ENCODE data around the gene FNDC4. TPM values are rescaled to one million over a fixed set of nuclear protein-coding genes. Genes with fewer than 3 reads are reported as not detected.

The FNDC4 gene
- polyA plus RNA-seq, 1 donor from 2014 or later: 68.2 TPM

- TF ChIP-seq REST (IDR thresholded peaks at IDR 0.05; ENCODE audit: borderline replicate concordance) (no peak), SMC3 (conservative IDR thresholded peaks at IDR 0.05; ENCODE audit: poor library complexity) (no peak), TAF1 (IDR thresholded peaks at IDR 0.05; ENCODE audit: low read depth) (no peak)
These were observed 46.6 kb downstream of the FNDC4 start (continued) for GRCh38 chr2:27448381-27448780.

- Histone ChIP-seq H3K79me2 (replicated peaks; ENCODE audit: insufficient read depth, low read length) (no peaks in the 10 kb centered on the region), H3K9me3 (ENCODE audit: low read length) (no peaks in the 10 kb centered on the region), H3K27ac (ENCODE audit: low read length) (no peak overlapping the region), H3K9me2 (ENCODE audit: insufficient read depth, low read length) (no peaks in the 10 kb centered on the region), H2AFZ (ENCODE audit: low read depth, low read length) (no peak overlapping the region), H3K36me3 (ENCODE audit: insufficient read depth, low read length) (no peaks in the 10 kb centered on the region), H3K4me2 (ENCODE audit: low read length) (no peak overlapping the region), H3K27me3 (ENCODE audit: insufficient read depth, low read depth, low read length) (no peaks in the 10 kb centered on the region), H4K20me1 (ENCODE audit: insufficient read depth) (no peaks in the 10 kb centered on the region), H3K4me3 (ENCODE audit: low read length) (no peak overlapping the region), H3K9ac (ENCODE audit: low read length) (no peak overlapping the region), H3F3A (ENCODE audit: insufficient read depth, low read length, poor library complexity, severe bottlenecking) (no peaks in the 10 kb centered on the region)
- no peak for TF ChIP-seq TAF1 (IDR thresholded peaks at IDR 0.05; ENCODE audit: low read depth)
- TF ChIP-seq SMC3 (conservative IDR thresholded peaks at IDR 0.05; ENCODE audit: poor library complexity): no peak
- no peak for TF ChIP-seq EP300 (conservative IDR thresholded peaks at IDR 0.05; ENCODE audit: poor library complexity, severe bottlenecking)
- TF ChIP-seq REST (IDR thresholded peaks at IDR 0.05; ENCODE audit: borderline replicate concordance): no peak
- no peak for TF ChIP-seq EZH2 (IDR thresholded peaks at IDR 0.05; ENCODE audit: borderline replicate concordance, insufficient read depth, low read length, poor library complexity, severe bottlenecking)
- no peak for TF ChIP-seq RAD21 (conservative IDR thresholded peaks at IDR 0.05)
These were observed 48.9 kb downstream of the FNDC4 start for GRCh38 chr2:27446057-27446456.

- TF ChIP-seq EP300 (conservative IDR thresholded peaks at IDR 0.05; ENCODE audit: poor library complexity, severe bottlenecking) (no peak), EZH2 (IDR thresholded peaks at IDR 0.05; ENCODE audit: borderline replicate concordance, insufficient read depth, low read length, poor library complexity, severe bottlenecking) (no peak), MXI1 (conservative IDR thresholded peaks at IDR 0.05; ENCODE audit: poor library complexity, severe bottlenecking) (no peak), CTCF (IDR thresholded peaks at IDR 0.05; ENCODE audit: poor library complexity, severe bottlenecking) (no peak), SMC3 (conservative IDR thresholded peaks at IDR 0.05; ENCODE audit: poor library complexity) (no peak), RAD21 (conservative IDR thresholded peaks at IDR 0.05) (no peak), REST (IDR thresholded peaks at IDR 0.05; ENCODE audit: borderline replicate concordance) (no peak), POLR2AphosphoS5 (IDR thresholded peaks at IDR 0.05) (no peak), TAF1 (IDR thresholded peaks at IDR 0.05; ENCODE audit: low read depth) (no peak)
- Histone ChIP-seq H3F3A (ENCODE audit: insufficient read depth, low read length, poor library complexity, severe bottlenecking) (no peaks in the 10 kb centered on the region), H3K27me3 (ENCODE audit: insufficient read depth, low read depth, low read length) (no peaks in the 10 kb centered on the region), H3K36me3 (ENCODE audit: insufficient read depth, low read length) (no peaks in the 10 kb centered on the region), H3K79me2 (replicated peaks; ENCODE audit: insufficient read depth, low read length) (no peaks in the 10 kb centered on the region), H4K20me1 (ENCODE audit: insufficient read depth) (no peaks in the 10 kb centered on the region), H3K9ac (ENCODE audit: low read length) (no peak overlapping the region), H3K4me2 (ENCODE audit: low read length) (no peak overlapping the region), H3K9me3 (ENCODE audit: low read length) (no peaks in the 10 kb centered on the region), H2AFZ (ENCODE audit: low read depth, low read length) (no peak overlapping the region), H3K4me3 (ENCODE audit: low read length) (no peak overlapping the region), H3K9me2 (ENCODE audit: insufficient read depth, low read length) (no peaks in the 10 kb centered on the region), H3K27ac (ENCODE audit: low read length) (no peak overlapping the region)
These were observed 49.4 kb downstream of the FNDC4 start for GRCh38 chr2:27445615-27446014.
